Upper lobe of left lung (tissue), 6 donors: ENCODE results near the gene ATIC. TPM values are rescaled to one million over a fixed set of nuclear protein-coding genes. Genes with fewer than 3 reads are reported as not detected.

Experiments
- ATAC-seq, 2 donors: fragments of 200-7000 bp; cut with Tn5 transposase; one replicate each; pipeline ENCODE4 v1.9.1; 2022; ENCODE audit warnings: mild to moderate bottlenecking in 2 of 2, moderate library complexity in 2 of 2; ENCODE audit not compliant: low FRiP score in 2 of 2
- DNase-seq, 2 donors: peaks; one replicate each; pipeline ENCODE4 v3.0.0-alpha.2; 2019 to 2020
- H3K27ac ChIP-seq, 4 donors: fragments of 200-600 bp; sonication (generic); one replicate each; pipeline ENCODE4 v1.5.1; 2016 to 2019
- H3K27me3 ChIP-seq, 4 donors: fragments of 200-600 bp; sonication (generic); one replicate each; pipeline ENCODE4 v1.5.1; 2017 to 2019
- H3K36me3 ChIP-seq, 4 donors: fragments of 200-600 bp; sonication (generic); one replicate each; pipeline ENCODE4 v1.5.1; 2016 to 2019
- H3K4me1 ChIP-seq, 4 donors: fragments of 200-600 bp; sonication (generic); one replicate each; pipeline ENCODE4 v1.5.1; 2018 to 2019
- H3K4me3 ChIP-seq, 4 donors: fragments of 200-600 bp; sonication (generic); one replicate each; pipeline ENCODE4 v1.5.1; 2017 to 2019; ENCODE audit warnings: mild to moderate bottlenecking in 2 of 4, moderate library complexity in 1 of 4
- H3K9me3 ChIP-seq, 4 donors: fragments of 200-600 bp; sonication (generic); one replicate each; pipeline ENCODE4 v1.5.1; 2018 to 2019
- EP300 ChIP-seq, 4 donors: sonication (generic); formaldehyde crosslinking; IDR thresholded peaks; one replicate each; pipeline ENCODE4 v1.5.1; 2017; ENCODE audit warnings: antibody characterized with exemption in 4 of 4, control low read depth in 2 of 4
- POLR2A ChIP-seq, 4 donors: fragments of 450-650 bp; IDR thresholded peaks; one replicate each; pipeline ENCODE4 v1.5.1; 2016 to 2017; ENCODE audit warnings: antibody characterized with exemption in 4 of 4, mild to moderate bottlenecking in 2 of 4
- POLR2AphosphoS5 ChIP-seq, 2 donors: sonication (generic); formaldehyde crosslinking; IDR thresholded peaks; one replicate each; pipeline ENCODE4 v1.5.1; 2017; ENCODE audit warnings: antibody characterized with exemption in 2 of 2
- WGBS, 2 donors: methylation state at CpG; one replicate each; pipeline ENCODE4 v1.1.5; 2017 to 2018; 5-methylcytosine and 5-hydroxymethylcytosine counted together
- total RNA-seq, 6 donors: library from RNA; depleted of rRNA in 4 of 6; stranded (reverse); fragments of >200 nt in 4 of 6; gene quantifications; one replicate each; pipeline versions ENCODE4 v1.1.0 to v1.2.1, GENCODE V29; 2016 to 2021
- TF ChIP-seq, protein P1 (sequence below), 6 experiments: fragments of 450-650 bp in 4 of 6; fragments of 200-600 bp in 2 of 6; sonication (generic) in 2 of 6; IDR thresholded peaks; one replicate each; pipeline ENCODE4 v1.5.1; 2016 to 2019; ENCODE audit warnings: antibody characterized with exemption in 6 of 6
- donor health status: DM: no; HTN: no; CAD: no; lungs with moderate emphysema.
- donor health status: DM: no; HTN: yes; CAD: no; lungs with severe emphysema.

Gene ATIC
- total RNA-seq, 6 donors from 2014 or later: 25.1 to 69.2 (median 56.6) TPM

DNA sequence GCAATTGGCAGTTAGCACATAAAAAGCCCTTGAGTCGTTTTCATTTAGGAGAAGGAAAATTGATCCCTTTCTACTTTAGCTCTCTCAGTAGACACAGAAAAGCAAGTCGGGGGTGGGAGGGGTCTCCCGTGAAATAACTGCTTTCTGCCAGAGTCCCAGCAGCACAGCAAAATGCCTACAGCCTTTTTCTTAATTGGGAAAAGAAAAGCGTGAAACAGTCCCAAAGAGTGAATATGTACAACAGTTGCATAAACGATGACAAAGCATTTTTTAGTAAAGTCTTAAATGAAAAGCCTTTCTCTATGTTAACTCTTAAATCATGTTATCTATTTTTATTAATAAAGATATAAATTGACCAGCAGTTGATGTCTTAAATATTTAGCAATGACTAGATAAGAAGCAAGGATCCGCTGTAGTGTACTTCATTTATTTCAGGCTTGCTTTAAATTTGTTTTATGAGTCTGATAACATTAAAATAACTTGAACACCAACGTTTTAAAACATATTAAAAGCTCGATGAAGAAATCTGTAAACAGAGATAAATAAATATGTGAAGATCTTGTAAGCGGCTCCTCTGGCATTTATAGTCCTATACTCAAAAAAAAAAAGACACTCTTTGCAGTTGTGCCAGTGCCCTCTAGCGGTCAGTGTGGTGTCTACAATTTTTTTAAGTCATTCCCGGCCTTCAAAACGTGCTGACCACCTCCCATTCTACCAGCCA, 42.3 kb upstream of the ATIC start:
- ATAC-seq (peak in 1 of 2 donors; percentile 86), DNase-seq (peak in 1 of 2 donors; percentile 36)
- Histone ChIP-seq H3K4me1 (peaks cover 0 to 4% (median 2%) of the 10 kb centered on the region in 4 donors), H3K9me3 (no peaks in the 10 kb centered on the region), H3K36me3 (no peaks in the 10 kb centered on the region), H3K27ac (no peak overlapping the region), H3K27me3 (no peaks in the 10 kb centered on the region), H3K4me3 (peak overlapping the region in 2 of 4 donors; percentile 4 to 13)
- TF ChIP-seq POLR2AphosphoS5 (IDR thresholded peaks at IDR 0.05) (no peak), POLR2A (IDR thresholded peaks at IDR 0.05) (no peak), EP300 (IDR thresholded peaks at IDR 0.05) (no peak)
- TF ChIP-seq, protein P1, sequence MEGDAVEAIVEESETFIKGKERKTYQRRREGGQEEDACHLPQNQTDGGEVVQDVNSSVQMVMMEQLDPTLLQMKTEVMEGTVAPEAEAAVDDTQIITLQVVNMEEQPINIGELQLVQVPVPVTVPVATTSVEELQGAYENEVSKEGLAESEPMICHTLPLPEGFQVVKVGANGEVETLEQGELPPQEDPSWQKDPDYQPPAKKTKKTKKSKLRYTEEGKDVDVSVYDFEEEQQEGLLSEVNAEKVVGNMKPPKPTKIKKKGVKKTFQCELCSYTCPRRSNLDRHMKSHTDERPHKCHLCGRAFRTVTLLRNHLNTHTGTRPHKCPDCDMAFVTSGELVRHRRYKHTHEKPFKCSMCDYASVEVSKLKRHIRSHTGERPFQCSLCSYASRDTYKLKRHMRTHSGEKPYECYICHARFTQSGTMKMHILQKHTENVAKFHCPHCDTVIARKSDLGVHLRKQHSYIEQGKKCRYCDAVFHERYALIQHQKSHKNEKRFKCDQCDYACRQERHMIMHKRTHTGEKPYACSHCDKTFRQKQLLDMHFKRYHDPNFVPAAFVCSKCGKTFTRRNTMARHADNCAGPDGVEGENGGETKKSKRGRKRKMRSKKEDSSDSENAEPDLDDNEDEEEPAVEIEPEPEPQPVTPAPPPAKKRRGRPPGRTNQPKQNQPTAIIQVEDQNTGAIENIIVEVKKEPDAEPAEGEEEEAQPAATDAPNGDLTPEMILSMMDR (IDR thresholded peaks at IDR 0.05): peak; percentile 15 to 79 (median 42)
- 15 to 18% methylated on average over 12 of the region's 12 CpGs for WGBS, 2 donors

DNA sequence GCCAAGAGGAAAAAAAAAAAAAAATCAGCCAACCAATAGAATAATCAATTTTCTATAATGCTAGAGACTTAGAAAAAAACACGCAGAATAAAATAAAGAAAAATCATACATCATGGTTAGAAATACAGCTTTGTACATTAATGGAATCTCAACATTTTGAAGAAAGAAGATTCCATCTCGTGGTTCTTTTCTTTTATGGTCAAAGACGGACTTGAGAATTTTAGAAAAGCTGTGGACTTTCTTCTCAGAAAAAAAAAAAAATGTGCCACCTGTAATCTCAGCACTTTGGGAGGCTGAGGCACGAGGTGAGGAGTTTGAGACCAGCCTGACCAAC, 41.8 kb upstream of the ATIC start:
- H3K27me3 ChIP-seq: no peaks in the 10 kb centered on the region
- WGBS, 2 donors: 65 to 66% methylated on average over 4 of the region's 4 CpGs
- ATAC-seq (no peak), DNase-seq (no peak)
- no peaks in the 10 kb centered on the region for H3K36me3 ChIP-seq
- no peak overlapping the region for H3K4me3 ChIP-seq
- H3K9me3 ChIP-seq: no peaks in the 10 kb centered on the region
- H3K4me1 ChIP-seq: peaks cover 0 to 4% (median 2%) of the 10 kb centered on the region in 4 donors
- no peak for TF ChIP-seq EP300 (IDR thresholded peaks at IDR 0.05)
- no peak for TF ChIP-seq POLR2AphosphoS5 (IDR thresholded peaks at IDR 0.05)
- TF ChIP-seq, protein P1 (IDR thresholded peaks at IDR 0.05): no peak
- no peak for TF ChIP-seq POLR2A (IDR thresholded peaks at IDR 0.05)
- no peak overlapping the region for H3K27ac ChIP-seq

DNA sequence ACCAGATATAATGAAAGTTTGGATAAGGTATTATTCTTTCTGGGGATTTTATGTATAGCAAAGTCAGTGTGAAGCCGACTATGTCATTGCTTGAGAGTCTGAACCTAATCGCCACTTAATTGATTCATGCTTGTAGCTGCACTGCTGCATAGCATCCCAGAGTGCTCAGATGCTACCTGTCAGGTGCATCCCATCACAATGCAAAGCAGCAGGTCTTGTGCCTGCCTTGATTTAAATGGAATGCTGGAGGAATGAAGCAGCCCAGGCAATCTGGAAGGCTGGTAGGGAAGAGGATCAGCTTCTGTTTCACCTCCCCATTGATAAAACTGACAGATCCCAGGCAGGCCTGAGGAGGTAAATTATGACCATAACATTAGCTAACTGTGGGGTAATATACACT, 40.4 kb upstream of the ATIC start:
- no peaks in the 10 kb centered on the region for H3K9me3 ChIP-seq
- peaks cover 0 to 4% (median 2%) of the 10 kb centered on the region in 4 donors for H3K4me1 ChIP-seq
- no peaks in the 10 kb centered on the region for H3K36me3 ChIP-seq
- TF ChIP-seq, protein P1 (IDR thresholded peaks at IDR 0.05): no peak
- TF ChIP-seq POLR2A (IDR thresholded peaks at IDR 0.05): no peak
- TF ChIP-seq POLR2AphosphoS5 (IDR thresholded peaks at IDR 0.05): no peak
- no peak for TF ChIP-seq EP300 (IDR thresholded peaks at IDR 0.05)
- no peak overlapping the region for H3K27ac ChIP-seq
- DNase-seq (no peak), ATAC-seq (no peak)
- 97 to 98% methylated on average over 2 of the region's 2 CpGs for WGBS, 2 donors
- no peak overlapping the region for H3K4me3 ChIP-seq
- H3K27me3 ChIP-seq: no peaks in the 10 kb centered on the region

DNA sequence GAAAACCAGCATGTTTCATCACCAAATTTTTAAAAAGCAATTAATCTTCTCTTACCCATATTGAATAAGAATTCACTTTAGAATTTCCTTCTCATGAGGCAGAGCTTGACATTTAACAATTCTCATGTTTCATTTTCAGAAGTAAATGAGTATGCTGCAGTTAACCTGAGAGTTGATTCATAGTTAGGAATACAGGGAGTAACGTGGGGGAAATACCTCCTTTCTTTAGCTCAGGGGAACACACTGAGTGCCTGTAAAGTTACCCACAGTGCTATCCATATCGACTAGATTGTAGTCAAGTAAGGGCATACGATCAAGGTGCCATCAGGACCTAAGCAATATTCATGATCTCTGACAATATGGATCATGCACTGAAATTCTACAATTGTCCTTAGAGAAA, 38.9 kb upstream of the ATIC start:
- no peak overlapping the region for H3K4me3 ChIP-seq
- DNase-seq (no peak), ATAC-seq (no peak)
- H3K36me3 ChIP-seq: no peaks in the 10 kb centered on the region
- H3K27ac ChIP-seq: no peak overlapping the region
- no peaks in the 10 kb centered on the region for H3K27me3 ChIP-seq
- WGBS, 2 donors: 86 to 87% methylated on average over 3 of the region's 3 CpGs
- no peak for TF ChIP-seq POLR2AphosphoS5 (IDR thresholded peaks at IDR 0.05)
- TF ChIP-seq EP300 (IDR thresholded peaks at IDR 0.05): no peak
- TF ChIP-seq POLR2A (IDR thresholded peaks at IDR 0.05): no peak
- TF ChIP-seq, protein P1 (IDR thresholded peaks at IDR 0.05): no peak
- peaks cover 0 to 4% (median 2%) of the 10 kb centered on the region in 4 donors for H3K4me1 ChIP-seq
- no peaks in the 10 kb centered on the region for H3K9me3 ChIP-seq

DNA sequence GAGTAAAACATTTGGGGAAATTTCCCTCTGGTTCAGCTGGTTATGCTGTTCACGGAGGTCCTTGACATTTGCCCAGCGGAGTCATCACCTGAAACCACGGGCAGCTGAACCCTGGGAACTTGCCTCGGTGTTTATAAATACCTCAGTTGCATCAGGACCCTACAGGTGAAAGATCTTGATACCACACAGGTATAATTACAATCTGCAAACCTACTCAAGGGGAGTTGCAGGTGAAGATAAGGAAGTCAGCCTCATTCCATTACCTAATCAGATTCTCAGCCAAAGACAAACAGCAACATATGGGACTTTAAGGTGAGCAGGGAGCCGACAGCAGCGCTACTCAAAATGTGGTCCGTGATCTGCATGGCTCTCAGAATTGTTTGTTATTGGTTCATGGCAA, 37.0 kb upstream of the ATIC start:
- no peaks in the 10 kb centered on the region for H3K9me3 ChIP-seq
- no peak for ATAC-seq
- WGBS, 2 donors: 64 to 82% methylated on average over 7 of the region's 7 CpGs
- no peak overlapping the region for H3K27ac ChIP-seq
- H3K4me1 ChIP-seq: no peaks in the 10 kb centered on the region
- TF ChIP-seq, protein P1 (IDR thresholded peaks at IDR 0.05): no peak
- TF ChIP-seq EP300 (IDR thresholded peaks at IDR 0.05): no peak
- no peak overlapping the region for H3K4me3 ChIP-seq
- H3K27me3 ChIP-seq: no peaks in the 10 kb centered on the region
- no peaks in the 10 kb centered on the region for H3K36me3 ChIP-seq
- DNase-seq: no peak
